Activated T-cell treated with anti-CD3 and anti-CD28 coated beads, Interleukin-2, amount 50 U/mL, for 4 hours (primary cell): ENCODE results near the gene SSC5D. TPM values are rescaled to one million over a fixed set of nuclear protein-coding genes. Genes with fewer than 3 reads are reported as not detected.
A peak's percentile ranks its signal among the peaks of the same experiment; 100 is the strongest.

Source experiments
- ATAC-seq, 2 donors: fragments of 200-7000 bp; cut with Tn5 transposase; one replicate each; pipeline ENCODE4 v1.10.0; 2021
- DNase-seq: peaks from one replicate; pipeline ENCODE4 v3.0.0-alpha.2; 2020
- H3K27me3 Mint-ChIP-seq: one replicate; pipeline ENCODE4 v1.8.0; 2021; ENCODE audit warnings: low read depth, mixed read lengths
- H3K36me3 Mint-ChIP-seq: one replicate; pipeline ENCODE4 v1.8.0; 2022; ENCODE audit warnings: mixed read lengths; ENCODE audit not compliant: insufficient read depth
- H3K4me1 Mint-ChIP-seq: one replicate; pipeline ENCODE4 v1.8.0; 2021; ENCODE audit warnings: low read depth, mixed read lengths
- H3K4me3 Mint-ChIP-seq: one replicate; pipeline ENCODE4 v1.8.0; 2021; ENCODE audit warnings: mild to moderate bottlenecking, moderate library complexity, mixed read lengths
- H3K9me3 Mint-ChIP-seq: one replicate; pipeline ENCODE4 v1.8.0; 2021; ENCODE audit warnings: mixed read lengths
- total RNA-seq, 3 donors: library from RNA; stranded (reverse); gene quantifications; one replicate each; pipeline ENCODE4 v1.2.1, GENCODE V29; 2021

The SSC5D gene
- total RNA-seq, 3 donors from 2014 or later: 0.29 to 0.66 (median 0.38) TPM

DNA sequence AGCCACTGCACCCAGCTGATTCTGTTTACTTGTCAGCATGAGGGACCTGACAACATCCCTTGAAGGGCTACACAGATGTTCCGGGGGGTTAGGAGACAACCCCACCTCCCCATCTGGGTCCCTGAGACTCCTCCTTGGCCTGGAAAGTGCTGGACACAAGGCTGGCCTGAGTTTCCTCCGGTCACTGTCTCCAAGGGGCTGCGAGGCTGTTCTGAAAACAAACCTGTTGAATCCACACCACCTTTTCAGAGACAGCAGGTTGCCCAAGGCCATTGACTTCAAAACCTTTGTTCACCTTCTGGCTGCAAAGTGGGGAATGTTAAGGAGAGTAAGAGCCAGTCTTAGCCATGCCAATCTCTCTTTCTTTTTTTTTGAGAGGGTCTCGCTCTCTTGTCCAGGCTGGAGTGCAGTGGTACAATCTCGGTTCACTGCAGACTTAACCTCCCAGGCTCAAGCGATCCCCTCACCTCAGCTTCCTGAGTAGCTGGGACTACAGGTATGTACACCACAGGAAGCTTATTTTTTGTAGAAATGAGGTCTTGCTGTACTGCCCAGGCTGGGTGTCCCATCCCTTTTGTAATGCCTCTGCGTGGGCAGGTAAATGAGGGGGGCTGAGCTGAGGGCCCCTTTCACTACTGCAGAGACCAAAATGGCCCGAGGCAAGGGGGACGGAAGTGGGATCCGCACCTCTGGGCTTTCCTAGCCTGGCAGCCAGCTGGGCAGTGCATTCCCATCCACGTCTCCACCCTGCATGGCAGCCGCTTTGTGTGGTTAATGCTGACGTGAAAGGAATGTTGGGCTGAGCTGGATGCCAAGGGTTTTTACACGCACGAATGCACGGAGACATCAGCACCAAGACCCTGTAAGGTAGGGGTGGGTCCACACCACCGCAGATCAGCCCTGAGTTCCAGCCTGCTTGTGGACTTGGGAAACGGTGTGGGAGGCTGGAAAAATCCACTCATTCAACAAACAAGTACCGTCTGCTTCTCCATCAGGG lies 13.7 kb upstream of the SSC5D start:
- Mint-ChIP-seq H3K4me3 (no peak overlapping the region), H3K4me1 (peaks cover 27% of the 10 kb centered on the region), H3K9me3 (no peaks in the 10 kb centered on the region), H3K36me3 (peaks cover 2% of the 10 kb centered on the region), H3K27me3 (no peaks in the 10 kb centered on the region)
- ATAC-seq (no peak), DNase-seq (no peak)

DNA sequence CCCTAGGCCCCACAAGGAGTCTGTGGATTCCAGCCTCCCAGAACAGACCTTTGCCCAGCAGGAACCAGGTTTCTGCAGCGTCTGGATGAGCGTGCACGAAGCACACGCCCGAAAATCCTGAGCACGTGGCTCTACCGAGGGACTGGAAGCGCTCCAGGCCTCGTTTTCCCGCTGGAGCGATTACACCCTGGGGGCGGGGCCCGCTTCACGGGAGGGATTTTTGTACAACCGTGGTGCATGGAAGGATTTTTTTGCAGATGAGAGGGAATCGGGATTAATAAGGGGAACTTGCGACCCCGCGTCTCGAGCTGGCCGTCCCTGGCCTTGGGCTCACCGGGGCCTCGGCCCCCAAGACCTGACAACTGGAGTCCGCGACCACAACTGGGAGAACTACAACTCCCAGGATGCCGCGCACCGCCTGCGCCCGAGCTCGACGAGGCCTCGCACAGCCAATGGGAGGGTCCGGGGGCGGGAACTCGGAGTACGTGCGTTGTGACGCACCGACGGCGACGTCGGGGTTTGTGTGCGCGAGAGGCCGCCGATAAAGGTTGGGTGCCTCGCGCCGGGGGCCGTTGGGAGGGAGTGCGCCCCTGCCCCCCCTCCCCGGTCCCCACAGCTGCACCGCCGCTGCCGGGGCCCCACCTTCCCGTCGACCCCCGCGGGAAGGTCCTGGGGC lies 12.0 kb upstream of the SSC5D start, which contains the start of gene ZNF628:
ZNF628 (plus strand) TSS at position 518 of the 676 bp plus-strand sequence. CDS start 3,294 bp downstream, outside the sequence.
- Mint-ChIP-seq H3K36me3 (peaks cover 2% of the 10 kb centered on the region), H3K4me1 (peaks cover 32% of the 10 kb centered on the region), H3K27me3 (no peaks in the 10 kb centered on the region), H3K4me3 (peak within 1 kb of the TSS; percentile 85), H3K9me3 (no peaks in the 10 kb centered on the region)
- ATAC-seq (peak; percentile 95 to 97), DNase-seq (peak; percentile 97)

DNA sequence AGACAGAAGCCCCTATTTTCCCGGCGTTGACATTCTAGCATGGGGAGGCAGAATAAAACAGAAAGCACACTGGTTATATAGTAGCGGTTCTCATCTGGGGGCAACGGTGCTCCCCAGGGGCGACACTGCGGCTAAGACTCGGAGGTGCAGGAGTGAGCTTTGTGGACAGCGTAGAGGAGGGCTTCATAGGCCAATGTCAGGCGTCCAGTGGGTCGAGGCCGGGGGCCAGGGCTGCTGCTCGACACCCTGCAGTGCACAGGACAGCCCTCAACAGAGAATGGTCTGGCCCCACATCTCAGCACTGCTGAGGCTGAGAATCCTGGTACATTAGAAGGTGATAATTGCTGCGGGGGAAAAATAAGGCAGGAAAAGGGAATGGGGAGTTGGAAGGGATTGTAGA lies 10.3 kb upstream of the SSC5D start:
- peak overlapping the region; percentile 54 for H3K4me3 Mint-ChIP-seq
- peaks cover 4% of the 10 kb centered on the region for H3K36me3 Mint-ChIP-seq
- ATAC-seq (no peak), DNase-seq (no peak)
- H3K9me3 Mint-ChIP-seq: no peaks in the 10 kb centered on the region
- no peaks in the 10 kb centered on the region for H3K27me3 Mint-ChIP-seq
- peaks cover 32% of the 10 kb centered on the region for H3K4me1 Mint-ChIP-seq

DNA sequence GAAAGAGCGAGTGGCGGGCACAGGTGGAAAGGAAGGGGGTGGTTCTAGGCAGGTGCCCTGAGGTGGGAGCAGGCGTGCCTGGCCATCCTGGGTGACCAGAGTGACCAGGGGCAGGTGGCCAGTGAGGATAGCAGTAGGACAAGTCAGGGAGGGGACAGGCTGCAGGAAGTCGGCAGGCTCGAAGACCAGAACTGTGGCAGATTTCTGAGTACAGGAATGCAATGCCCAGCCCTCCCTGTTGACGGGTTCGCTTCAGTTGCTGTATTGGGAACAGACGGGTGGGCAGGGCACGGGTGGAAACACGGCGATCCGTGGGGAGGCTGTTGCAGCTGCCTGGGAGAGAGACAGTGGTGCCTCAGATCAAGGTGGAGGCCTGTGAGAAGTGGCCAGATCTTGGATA lies 9.9 kb upstream of the SSC5D start:
- peak overlapping the region; percentile 54 for H3K4me3 Mint-ChIP-seq
- H3K4me1 Mint-ChIP-seq: peaks cover 32% of the 10 kb centered on the region
- H3K27me3 Mint-ChIP-seq: no peaks in the 10 kb centered on the region
- no peak for DNase-seq
- H3K9me3 Mint-ChIP-seq: no peaks in the 10 kb centered on the region
- no peak for ATAC-seq
- H3K36me3 Mint-ChIP-seq: peaks cover 4% of the 10 kb centered on the region

DNA sequence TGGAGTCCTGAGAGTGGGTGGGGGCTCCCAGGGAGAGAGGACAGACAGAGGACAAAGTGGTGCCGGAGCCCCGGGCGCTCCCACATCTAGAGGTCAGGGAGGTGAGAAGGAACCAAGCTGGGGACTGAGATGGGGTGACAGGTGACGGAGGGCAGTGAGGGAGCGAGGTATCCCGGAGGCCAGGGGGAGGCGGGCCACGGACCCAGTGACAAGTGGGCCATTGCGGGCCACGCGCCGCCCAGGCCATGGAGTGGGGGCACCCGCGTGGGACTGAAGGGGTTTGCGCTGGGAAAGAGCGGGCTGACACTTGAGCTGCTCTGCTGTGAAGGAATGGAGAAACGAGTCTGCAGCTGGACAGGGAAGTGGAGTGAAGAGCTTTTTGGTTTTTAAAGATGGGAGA lies 9.2 kb upstream of the SSC5D start:
- Mint-ChIP-seq H3K4me3 (no peak overlapping the region), H3K4me1 (peaks cover 32% of the 10 kb centered on the region)
- no peak for ATAC-seq

DNA sequence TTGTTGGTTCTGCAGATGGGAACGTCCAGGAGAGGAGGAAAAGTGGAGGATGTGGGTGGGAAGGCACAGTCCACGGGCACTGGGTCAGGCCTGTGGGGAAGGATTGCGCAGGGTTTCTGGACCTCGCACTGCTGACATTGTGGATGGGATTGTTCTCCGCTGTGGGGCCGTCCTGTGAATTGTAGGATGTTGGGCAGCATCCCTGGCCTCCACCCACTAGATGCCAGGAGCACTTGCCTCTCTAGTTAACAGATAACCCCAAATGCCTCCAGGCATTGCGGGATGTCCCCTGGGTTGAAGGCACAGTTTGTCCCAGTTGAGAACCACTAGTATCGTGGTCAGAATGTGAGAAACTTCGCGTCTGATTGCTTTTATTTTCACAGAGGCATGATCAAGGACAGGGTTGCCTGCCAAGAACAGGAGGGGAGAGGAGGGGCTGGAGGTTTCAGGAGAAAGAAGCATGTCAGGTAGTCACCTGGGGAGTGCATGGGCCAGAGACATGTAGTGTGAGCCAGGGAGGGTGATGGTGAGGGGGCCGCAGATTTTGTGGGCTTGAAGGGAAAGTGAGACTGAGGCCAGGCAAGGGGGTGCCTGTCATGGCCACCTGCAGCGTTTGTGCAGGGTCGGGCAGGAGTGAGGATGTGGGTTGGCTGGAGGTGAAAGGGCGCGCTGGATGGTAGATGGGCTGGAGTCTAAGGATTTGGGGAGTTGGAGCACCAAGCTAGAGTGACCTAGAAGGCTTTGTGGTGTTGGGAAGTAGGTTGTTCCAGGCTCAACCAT lies 8.6 kb upstream of the SSC5D start:
- Mint-ChIP-seq H3K4me3 (no peak overlapping the region), H3K27me3 (no peaks in the 10 kb centered on the region), H3K4me1 (peaks cover 34% of the 10 kb centered on the region), H3K9me3 (no peaks in the 10 kb centered on the region), H3K36me3 (peaks cover 4% of the 10 kb centered on the region)
- DNase-seq (no peak), ATAC-seq (no peak)

More for the DNA sequence above, 9.2 kb upstream of the SSC5D start:
- Mint-ChIP-seq H3K27me3 (no peaks in the 10 kb centered on the region), H3K9me3 (no peaks in the 10 kb centered on the region), H3K36me3 (peaks cover 4% of the 10 kb centered on the region)
- DNase-seq: no peak

DNA sequence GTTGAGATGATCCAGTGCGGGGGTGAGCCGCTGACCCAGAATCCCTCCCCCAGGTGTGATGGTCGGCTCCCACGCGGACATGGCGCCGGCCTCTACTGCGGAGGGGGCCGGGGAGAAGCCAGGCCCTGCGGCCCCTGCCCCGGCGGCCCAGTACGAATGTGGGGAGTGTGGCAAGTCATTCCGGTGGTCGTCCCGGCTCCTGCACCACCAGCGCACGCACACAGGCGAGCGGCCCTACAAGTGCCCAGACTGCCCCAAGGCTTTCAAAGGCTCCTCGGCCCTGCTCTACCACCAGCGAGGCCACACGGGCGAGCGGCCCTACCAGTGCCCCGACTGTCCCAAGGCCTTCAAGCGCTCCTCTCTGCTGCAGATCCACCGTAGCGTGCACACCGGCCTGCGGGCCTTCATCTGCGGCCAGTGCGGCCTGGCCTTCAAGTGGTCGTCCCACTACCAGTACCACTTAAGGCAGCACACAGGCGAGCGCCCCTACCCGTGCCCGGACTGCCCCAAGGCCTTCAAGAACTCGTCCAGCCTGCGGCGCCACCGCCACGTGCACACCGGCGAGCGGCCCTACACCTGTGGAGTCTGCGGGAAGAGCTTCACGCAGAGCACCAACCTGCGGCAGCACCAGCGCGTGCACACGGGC lies 7.0 kb upstream of the SSC5D start:
- ATAC-seq (no peak), DNase-seq (no peak)
- H3K9me3 Mint-ChIP-seq: no peaks in the 10 kb centered on the region
- H3K4me1 Mint-ChIP-seq: peaks cover 33% of the 10 kb centered on the region
- H3K27me3 Mint-ChIP-seq: no peaks in the 10 kb centered on the region
- peaks cover 4% of the 10 kb centered on the region for H3K36me3 Mint-ChIP-seq
- no peak overlapping the region for H3K4me3 Mint-ChIP-seq

DNA sequence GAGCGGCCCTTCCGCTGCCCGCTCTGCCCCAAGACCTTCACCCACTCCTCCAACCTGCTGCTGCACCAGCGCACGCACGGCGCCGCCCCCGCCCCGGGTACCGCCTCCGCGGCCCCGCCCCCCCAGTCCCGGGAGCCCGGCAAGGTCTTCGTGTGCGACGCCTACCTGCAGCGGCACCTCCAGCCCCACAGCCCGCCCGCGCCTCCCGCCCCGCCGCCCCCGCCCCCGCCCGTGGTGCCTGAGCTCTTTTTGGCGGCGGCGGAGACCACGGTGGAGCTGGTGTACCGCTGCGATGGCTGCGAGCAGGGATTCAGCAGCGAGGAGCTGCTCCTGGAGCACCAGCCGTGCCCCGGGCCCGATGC lies 6.5 kb upstream of the SSC5D start:
- no peak for ATAC-seq
- H3K4me1 Mint-ChIP-seq: peaks cover 32% of the 10 kb centered on the region
- no peaks in the 10 kb centered on the region for H3K27me3 Mint-ChIP-seq
- no peak for DNase-seq
- peaks cover 4% of the 10 kb centered on the region for H3K36me3 Mint-ChIP-seq
- H3K9me3 Mint-ChIP-seq: no peaks in the 10 kb centered on the region
- H3K4me3 Mint-ChIP-seq: no peak overlapping the region

DNA sequence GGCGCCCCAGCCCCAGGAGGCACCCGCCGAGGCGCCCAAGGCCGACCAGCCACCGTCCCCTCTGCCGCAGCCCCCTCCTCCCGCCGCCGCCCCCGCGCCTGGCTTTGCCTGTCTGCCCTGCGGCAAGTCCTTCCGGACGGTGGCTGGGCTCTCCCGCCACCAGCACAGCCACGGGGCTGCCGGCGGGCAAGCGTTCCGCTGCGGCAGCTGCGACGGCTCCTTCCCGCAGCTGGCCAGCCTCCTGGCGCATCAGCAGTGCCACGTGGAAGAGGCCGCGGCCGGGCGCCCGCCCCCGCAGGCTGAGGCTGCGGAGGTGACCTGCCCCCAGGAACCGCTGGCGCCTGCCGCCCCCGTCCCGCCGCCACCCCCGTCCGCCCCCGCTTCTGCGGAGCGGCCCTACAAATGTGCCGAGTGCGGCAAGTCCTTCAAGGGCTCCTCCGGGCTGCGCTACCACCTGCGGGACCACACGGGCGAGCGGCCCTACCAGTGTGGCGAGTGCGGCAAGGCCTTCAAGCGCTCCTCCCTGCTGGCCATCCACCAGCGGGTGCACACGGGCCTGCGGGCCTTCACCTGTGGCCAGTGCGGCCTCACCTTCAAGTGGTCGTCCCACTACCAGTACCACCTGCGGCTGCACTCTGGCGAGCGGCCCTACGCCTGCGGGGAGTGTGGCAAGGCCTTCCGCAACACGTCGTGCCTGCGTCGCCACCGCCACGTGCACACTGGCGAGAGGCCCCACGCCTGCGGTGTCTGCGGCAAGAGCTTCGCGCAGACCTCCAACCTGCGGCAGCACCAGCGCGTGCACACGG lies 5.9 kb upstream of the SSC5D start:
- ATAC-seq (no peak), DNase-seq (no peak)
- H3K9me3 Mint-ChIP-seq: no peaks in the 10 kb centered on the region
- H3K4me3 Mint-ChIP-seq: peak overlapping the region; percentile 26
- peaks cover 35% of the 10 kb centered on the region for H3K4me1 Mint-ChIP-seq
- H3K27me3 Mint-ChIP-seq: no peaks in the 10 kb centered on the region
- peaks cover 4% of the 10 kb centered on the region for H3K36me3 Mint-ChIP-seq

DNA sequence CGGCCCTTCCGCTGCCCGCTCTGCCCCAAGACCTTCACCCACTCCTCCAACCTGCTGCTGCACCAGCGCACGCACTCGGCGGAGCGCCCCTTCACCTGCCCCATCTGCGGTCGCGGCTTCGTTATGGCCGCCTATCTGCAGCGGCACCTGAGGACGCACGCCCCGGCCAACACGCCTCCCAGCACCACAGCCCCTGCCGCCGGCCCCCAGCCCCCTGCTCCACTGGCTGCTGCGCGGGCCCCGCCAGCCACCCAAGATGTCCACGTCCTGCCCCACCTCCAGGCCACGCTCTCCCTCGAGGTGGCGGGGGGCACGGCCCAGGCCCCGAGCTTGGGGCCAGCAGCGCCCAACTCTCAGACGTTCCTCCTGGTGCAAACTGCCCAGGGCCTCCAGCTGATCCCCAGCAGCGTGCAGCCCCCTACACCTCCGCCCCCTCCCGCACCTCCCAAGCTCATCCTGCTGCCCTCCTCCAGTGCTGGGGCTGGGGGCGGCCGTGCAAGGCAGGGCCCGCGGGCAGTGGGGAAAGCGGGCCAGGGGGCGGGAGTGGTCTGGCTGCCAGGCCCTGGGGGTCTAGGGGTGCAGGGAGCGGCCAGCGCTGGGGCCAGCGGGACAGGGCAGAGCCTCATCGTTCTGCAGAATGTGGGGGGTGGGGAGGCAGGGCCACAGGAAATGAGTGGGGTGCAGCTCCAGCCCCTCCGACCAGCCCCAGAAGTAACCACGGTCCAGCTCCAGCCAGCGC lies 5.1 kb upstream of the SSC5D start:
- H3K9me3 Mint-ChIP-seq: no peaks in the 10 kb centered on the region
- no peaks in the 10 kb centered on the region for H3K27me3 Mint-ChIP-seq
- H3K4me1 Mint-ChIP-seq: peaks cover 34% of the 10 kb centered on the region
- no peak for DNase-seq
- peak overlapping the region; percentile 26 for H3K4me3 Mint-ChIP-seq
- peaks cover 4% of the 10 kb centered on the region for H3K36me3 Mint-ChIP-seq
- no peak for ATAC-seq

DNA sequence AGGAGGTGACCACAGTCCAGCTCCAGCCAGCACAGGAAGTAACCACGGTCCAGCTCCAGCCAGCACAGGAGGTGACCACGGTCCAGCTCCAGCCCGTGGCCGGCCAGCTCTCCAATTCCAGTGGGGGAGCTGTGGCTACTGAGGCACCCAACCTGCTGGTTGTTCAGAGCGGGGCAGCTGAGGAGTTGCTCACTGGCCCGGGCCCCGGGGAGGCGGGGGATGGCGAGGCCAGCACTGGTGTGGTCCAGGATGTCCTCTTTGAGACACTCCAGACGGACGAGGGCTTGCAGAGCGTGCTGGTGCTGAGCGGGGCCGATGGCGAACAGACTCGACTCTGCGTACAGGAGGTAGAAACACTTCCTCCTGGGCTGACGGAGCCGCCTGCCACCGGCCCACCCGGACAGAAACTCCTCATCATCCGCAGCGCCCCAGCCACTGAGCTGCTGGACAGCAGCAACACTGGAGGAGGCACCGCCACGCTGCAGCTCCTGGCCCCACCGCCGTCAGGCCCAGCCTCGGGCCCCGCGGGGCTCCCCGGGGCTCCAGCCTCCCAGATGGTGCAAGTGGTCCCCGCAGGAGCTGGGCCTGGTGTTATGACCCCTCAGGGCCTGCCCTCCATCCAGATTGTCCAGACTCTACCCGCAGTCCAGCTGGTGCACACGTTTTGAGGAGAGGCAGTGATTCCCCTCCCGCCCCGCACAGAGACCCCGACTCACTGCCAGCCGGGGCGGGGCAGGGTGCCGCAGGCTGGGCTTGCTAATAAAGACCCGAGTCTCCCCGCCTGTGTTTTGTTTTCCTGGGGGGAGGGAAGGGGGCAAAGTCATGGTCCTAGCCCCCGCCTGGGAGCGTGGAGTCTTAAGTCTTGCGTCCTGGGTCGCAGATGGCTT lies 4.3 kb upstream of the SSC5D start:
- Mint-ChIP-seq H3K9me3 (no peaks in the 10 kb centered on the region), H3K4me1 (peaks cover 26% of the 10 kb centered on the region), H3K36me3 (peaks cover 2% of the 10 kb centered on the region), H3K27me3 (no peaks in the 10 kb centered on the region), H3K4me3 (peak overlapping the region; percentile 79)
- DNase-seq (no peak), ATAC-seq (no peak)
